Epithelial cell of prostate (primary cell): ENCODE measurements around the gene AK1.
"Not testable (repeated sequence)": the region's sequence is repeated elsewhere in the genome, so short reads cannot be mapped to it uniquely, and the experiment has no call there.

Experiments used
- DNase-seq: peaks from one replicate; pipeline ENCODE4 v3.0.0-alpha.2; 2011; ENCODE audit warnings: low read depth, low spot score
- H3K27ac ChIP-seq: fragments of 450-650 bp; 2 replicates; pipeline ENCODE4 v1.5.1; 2017; ENCODE audit warnings: mild to moderate bottlenecking

Gene AK1

DNA sequence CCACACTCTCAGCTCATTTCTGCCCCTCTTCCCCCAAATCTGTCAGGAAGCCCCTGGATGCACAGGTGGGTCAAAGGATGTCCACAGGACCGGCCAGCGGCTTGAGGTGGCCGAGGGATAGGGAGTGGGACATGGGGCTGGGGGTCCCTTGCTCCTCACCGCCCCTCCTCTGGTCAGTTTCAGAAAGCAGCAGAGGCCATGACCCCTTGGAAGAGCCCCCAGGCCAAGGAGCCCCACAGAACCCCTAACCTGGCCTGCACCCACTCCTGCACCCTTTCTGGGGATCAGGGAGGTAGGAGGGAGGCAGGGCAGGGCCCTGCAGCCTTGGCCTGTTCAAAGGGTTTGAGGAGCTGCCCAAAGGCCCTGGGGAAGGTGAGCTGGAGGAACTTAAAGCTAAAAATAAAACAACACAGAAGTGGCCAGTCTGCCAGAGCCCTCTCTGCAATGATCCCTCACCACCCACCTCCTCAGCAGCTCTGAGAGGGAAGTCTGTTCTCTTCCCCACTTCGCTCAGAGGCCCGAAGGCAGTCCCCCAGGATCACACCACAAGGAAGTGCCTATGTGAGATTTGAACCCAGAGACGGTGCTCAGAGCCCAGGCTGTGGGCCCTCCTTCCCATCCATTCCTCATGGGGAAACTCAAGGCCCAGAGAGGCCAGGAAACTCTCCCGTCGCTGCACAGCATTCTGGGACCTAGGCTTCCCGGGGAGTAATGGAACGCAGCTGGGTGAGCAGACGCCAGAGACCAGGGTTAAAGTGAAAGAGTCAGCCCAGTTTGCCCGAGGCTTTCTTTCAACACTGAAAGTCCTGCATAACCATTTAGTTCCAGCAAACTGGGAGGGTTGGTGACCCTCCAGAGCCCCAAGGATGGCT, 23.9 kb downstream of the AK1 start:
- no peak for DNase-seq
- H3K27ac ChIP-seq = no peak overlapping the region

DNA sequence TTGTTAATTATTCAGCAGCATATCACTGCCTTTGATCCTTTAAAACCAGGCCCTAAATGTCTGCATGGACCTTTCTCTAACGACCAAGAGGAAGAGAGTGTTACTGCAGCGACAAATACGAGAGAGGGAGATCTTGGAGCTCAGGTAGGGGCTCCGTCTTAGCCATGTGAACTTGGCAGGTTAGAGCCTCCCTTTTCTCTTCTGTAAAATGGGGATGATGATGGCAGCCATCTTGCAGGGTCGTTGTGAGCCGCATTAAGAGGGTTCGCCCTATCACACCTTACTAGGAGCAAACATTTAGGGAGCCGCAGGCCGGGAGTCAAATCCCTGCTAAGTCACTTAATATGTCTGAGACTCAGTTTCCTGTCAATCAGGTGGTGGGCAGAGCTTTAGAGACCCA, 24.6 kb downstream of the AK1 start:
- H3K27ac ChIP-seq = no peak overlapping the region
- no peak for DNase-seq

DNA sequence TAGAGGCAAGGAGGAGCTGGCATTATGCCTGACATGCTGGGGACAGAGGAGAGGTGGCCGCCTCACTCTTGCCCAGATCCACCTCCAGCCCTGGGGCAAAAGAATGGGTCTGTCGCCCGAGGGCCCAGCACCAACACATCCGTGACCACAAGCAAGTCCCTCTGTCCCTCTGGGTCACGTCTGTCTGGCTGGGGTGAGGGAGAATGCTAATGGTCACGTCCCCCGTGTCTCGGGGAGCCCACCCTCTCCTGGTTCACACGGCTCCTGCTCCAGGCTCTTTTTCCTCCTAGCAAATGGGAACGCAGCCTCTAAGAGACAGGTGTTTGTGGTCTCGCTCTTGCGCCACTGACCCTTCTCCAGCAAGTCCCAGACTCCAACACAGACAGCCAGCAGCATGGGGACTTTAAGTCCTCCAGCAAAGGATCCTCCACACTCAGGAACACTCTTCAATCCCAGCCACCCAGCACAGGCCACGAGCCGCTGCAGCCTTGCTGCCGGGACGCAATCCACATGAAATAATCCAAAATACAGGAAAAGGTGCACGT, 27.1 kb downstream of the AK1 start:
- DNase-seq = no peak
- H3K27ac ChIP-seq = no peak overlapping the region

DNA sequence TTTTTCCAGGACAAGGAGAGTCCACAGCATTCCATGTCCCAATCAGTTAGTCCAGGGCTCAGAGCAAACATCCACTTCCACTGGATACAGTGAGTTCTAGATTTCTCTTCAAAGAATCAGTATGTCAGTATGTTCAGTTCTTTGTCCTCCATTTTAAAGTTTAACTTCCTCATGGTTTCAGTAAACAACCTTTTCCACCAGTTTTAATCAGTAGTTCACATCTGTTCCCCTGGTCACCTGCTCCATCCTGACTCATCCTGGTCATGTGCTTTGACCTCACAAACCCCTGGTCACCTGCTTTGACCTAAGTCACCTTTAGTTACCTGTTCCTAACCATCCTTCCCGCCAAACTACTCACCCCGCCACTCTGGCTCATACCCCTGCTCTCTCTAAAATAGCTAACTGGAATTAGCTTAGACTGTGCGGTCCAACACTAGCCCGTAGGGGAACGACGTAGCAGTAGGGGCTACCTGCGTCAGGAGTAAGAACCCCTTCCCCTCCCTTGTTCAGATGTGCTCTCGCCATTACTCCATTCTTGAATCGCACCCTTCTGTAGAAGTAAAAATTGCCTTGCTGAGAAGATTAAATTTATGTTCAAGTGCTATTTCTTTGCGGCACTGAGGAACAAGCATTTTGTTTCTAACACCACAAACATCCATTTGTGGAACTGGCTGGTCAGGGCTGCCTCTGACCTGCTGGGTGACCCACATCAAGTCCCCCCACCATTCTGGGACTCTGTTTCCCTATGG, 28.5 kb downstream of the AK1 start:
- H3K27ac ChIP-seq = no peak overlapping the region
- DNase-seq = no peak

DNA sequence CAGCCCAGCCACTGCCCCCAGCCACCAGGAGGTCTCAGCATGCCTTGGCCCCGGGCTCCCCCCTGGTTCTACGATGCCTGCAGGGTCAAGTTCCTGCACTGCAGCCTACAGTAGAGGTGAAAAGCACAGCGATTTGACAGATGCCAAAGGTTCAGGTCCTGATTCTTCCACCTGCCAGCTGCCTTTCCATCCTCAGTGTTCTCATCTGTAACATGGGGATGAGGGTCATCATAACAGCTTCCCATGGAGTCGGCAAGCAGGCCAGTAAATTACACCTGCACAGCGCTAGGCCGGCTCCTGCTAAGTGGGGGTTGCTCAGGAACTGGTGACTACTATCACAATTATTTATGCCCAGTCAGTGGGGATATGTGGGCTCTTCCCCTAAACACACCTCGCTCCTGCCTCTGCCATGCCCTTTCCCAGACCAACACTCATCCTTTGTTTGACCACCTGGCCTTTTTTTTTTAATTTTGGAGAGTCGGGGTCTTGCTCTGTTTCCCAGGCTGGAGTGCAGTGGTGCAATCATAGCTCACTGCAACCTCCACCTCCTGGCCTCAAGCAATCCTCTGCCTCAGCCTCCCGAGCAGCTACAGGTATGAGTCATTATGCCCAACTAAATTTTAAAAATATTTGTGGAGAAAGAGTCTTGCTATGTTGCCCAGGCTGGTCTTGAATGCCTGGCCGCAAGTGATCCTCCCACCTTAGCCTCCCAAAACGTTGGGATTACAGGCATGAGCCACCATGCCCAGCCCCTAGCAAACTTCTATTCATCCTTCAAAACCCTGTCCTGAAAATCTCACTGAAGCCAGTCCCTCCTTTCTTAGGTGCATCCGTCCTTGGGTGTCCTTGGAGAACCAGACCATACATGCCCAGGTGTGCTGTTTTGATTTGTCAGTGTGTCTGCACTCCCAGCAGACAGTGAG, 29.4 kb downstream of the AK1 start:
- H3K27ac ChIP-seq = no peak overlapping the region
- DNase-seq = no peak

DNA sequence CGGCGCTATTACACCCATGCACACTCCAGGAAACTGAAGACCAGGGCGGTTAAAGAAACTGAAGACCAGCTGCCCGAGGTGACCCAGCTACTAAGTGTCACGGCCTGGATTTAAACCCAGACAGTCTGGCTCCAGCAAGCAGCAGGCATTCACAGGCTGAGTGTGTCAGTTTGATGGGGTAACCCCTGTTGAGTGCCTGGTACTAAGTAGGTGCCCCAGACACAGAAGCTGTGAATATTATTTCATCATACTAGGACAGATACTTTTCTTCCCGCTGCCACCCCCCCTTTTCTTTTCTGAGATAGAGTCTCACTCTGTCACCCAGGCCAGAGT, 30.3 kb downstream of the AK1 start:
- DNase-seq = no peak
- H3K27ac ChIP-seq = no peak overlapping the region

DNA sequence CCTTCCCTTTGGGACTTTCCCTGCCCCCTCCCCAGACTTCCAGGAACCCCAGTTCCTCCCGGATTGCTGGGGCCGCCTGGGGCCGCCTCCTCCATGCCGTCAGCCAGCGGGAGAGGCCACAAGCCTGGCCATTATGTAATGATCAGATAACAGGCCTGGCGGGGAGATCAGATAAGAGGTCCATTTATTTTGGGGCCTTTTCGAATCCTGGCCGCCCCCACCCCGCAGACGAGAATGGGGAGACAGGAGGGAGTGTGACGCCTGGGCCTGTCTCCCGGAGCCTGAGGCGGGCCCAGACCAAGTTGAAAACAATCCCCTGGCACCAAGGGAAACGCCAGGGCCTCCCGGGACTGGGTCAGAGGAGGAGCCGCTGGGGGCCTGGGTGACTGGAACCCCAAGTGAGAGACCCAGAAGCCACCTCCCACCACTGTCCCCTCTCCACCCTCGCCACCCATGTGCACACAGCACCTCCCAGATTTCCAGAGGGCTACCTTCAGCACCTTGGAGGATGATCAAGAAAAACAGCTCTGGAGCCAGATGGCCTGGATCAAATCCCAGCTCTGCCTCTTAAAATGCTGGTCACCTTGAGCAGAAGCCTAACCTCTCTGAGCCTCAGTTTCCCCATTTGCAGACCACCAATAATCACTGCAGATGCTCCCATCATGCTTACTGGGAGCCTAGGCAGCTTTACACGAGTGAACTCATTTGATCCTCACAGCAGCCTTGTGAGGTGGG, 30.9 kb downstream of the AK1 start:
- no peak for DNase-seq
- no peak overlapping the region for H3K27ac ChIP-seq

DNA sequence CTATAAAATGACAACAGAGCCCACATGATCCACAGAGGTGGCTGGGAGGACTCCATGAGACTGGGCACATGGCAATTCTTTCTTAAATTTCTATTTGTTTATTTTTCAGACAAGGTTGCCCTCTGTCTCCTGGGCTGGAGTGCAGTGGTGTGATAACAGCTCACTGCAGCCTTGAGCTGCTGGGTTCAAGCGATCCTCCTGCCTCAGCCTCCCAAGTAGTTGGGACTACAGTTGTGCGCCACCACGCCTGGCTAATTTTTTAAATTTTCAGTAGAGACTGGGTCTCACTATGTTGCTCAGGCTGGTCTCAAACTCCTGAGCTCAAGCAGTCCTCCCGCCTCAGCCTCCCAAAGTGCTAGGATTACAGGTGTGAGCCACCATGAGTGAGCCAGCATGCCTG, 31.9 kb downstream of the AK1 start:
- H3K27ac ChIP-seq = not testable (repeated sequence)

DNA sequence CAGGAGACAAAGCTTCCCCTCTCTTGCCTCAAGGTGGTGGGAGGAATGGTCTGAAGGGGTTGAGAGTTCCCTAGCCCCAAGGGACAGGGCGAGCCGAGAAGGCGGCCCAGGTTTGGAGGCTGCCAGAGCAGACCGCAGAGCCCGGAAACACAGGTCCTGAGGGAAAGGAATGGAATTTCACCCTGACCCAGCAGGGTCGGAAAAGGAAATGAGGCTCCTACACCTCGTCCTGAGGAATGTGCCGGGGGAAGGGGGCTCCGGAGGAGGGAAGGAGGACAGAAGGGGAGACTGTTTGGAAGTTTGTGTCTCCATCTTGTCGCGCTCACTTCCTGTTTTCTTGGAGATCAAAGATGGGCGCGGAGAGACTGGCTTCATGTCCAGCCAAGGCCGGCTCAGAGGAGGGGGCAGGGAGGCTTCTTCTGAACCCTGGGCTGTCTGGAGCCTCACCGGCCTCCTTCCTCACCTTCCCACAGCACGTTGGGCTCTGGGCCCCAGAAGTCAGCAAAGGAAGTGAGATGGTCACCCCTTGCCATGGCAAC, 32.6 kb downstream of the AK1 start:
- no peak overlapping the region for H3K27ac ChIP-seq
- no peak for DNase-seq

More for the DNA sequence above, 31.9 kb downstream of the AK1 start:
- DNase-seq = not testable (repeated sequence)

DNA sequence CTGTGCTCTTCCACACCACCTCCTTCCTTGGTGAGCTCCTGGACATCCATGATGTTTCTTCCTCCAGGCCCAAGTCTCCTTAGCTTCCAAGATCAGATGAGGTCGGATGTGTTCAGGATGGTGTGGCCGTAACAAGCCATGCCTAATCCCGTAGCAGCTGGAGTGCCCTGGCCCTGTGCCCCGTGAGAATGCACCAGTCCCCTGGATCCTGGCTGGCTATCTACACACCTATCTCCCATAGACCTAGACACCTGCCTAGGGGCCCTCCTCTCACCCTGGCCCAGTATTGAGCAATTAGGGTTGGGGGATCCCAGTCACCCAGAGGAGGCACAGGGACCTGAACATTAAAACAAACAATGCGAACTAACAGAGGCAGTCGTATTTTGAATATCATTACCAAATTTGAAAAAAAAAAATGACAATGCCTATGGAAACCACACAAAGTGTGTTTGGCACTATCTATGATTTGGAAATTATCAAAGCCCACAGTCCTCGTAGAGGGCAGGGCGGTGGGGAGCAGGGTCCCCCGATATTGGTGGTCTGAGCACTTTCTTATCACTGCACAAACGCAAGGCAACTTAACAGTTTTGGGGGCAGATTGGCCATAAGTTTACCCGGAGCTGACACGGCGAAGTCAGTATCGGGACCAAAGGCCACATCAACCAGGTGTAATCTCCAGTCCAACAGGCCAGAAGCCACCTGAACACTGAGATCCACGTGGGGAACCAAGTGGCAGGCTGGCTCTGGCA, 36.2 kb downstream of the AK1 start:
- no peak for DNase-seq
- no peak overlapping the region for H3K27ac ChIP-seq

DNA sequence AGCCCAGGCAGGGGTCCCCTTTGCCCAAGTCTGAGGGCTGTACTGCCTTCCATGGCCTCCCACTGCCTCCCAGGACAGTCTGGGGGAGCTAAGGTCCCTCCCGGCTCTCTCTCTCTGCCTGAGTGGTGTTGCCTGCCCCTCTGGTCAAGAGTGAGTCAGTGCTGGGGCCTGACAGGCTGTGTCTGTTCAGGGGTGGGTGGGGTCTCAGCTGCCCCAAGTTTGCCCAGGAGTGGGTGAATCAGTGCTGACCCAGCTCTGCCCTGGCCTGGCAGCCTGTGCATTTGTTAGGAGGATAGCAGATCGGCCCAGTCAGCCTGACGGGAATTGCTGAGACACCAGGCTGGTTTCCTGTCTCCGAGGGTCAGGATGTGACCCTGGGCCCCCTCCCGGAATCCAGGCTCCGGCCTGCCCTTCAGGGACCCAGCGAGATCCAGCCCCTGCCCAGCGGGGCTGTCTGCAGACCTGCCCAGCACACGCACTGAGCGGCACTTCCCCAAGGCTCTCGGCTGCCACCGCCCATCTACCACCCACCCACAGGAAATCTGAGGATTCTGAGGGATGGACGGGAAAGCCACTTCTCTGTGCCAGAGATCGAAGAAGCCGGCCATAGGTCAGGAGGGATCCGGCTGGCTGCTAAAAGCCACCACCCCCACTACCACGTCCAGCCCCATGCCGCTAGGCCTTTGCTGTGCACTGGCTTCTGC, 38.9 kb downstream of the AK1 start:
- no peak for DNase-seq
- no peak overlapping the region for H3K27ac ChIP-seq

DNA sequence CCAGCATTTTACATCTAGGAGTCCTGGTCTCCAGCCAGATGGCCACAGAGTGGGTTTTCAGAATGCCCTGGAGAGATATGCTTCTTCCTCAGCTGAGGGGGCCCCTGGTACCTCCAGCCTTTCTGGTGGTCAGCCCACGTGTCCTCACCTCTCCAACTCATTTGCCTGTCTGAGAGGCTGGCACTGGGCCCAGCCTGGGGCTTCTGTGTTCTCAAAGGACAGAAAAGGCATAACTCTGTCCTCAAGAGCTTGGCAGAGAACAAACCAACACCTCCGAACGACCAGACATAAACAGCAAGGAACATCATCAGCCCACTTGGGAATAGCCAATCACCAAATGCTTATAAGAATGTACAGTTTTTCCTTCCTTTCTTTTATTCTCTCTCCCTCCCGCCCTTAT, 40.1 kb downstream of the AK1 start:
- H3K27ac ChIP-seq = no peak overlapping the region
- no peak for DNase-seq

DNA sequence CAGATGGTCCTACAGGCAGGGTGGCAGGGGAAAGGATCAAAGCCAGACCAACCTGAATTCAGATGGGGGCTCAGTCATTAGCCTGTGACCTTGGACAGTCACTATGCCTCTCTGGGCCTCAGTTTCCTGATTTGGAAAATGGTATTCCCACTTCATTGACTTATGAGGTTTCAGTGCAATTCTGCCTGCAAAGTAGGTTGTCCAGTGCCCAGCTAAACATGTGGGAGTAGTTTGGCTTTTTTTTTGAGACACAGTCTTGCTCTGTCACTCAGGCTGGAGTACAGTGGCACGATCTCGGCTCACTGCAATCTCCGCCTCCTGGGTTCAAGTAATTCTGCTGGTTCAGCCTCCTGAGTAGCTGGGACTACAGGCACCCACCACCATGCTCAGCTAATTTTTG, 40.9 kb downstream of the AK1 start:
- DNase-seq, H3K27ac ChIP-seq: not testable (repeated sequence)

DNA sequence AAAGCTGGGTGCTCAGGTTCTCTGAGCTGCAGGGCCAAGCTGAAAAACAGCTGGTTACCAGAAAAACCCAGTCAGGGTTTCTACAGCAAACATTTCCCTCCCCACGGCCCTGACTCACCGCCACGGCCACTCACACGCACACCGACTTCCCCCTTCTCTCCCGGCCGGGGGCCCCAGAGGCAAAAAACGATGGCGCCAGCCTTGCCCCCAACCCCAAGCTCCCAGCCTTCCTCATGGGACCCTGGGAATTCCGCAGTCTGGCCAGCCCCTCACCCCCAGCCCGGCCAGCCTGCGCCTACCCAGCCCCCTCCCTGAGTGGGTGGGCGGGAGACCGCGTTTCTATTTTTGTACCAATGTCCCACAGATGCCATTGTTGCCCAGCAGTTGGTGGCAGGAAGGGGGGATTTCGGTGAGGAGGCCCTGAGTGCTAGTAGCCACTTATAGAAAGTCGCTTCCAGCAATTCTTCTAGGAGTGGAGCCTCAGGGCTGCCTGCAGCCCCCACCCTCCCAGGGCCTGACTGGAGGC, 41.4 kb downstream of the AK1 start:
- no peak overlapping the region for H3K27ac ChIP-seq
- no peak for DNase-seq

DNA sequence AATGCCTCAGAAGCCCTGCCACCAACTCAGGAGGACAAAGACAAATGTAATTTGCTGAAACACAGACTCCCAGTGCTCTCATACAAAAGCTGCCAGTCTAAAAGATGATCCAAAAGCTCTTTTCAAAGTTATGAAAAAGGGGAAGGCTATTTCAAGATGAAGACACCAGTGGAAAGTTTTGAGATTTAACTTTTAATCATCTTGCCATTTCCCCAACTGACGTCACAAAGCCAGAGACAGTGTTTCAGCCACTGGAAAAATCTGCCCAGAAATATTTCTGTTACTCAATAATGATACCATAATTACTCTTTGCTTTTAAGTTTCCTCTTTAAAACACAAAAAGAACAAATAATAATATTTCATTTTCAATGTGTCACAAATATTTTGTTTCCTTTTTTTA, 43.9 kb downstream of the AK1 start:
- H3K27ac ChIP-seq = no peak overlapping the region
- DNase-seq = no peak

DNA sequence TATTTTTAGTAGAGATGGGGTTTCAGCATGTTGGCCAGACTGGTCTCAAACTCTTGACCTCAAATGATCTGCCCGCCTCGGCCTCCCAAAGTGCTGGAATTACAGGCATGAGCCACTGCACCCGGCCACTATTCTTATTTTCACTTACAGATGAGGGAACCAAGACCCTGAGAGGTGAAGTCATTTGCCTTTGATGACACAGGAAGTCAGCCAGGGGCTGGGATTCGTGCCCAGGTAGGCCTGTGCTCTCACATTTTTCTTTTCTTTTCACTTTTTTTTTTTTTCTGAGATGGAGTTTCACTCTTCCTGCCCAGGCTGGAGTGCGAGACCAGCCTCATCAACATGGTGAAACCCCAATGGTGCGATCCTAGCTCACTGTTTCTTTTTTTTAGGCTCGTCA, 45.2 kb downstream of the AK1 start:
- DNase-seq = no peak
- H3K27ac ChIP-seq = no peak overlapping the region

DNA sequence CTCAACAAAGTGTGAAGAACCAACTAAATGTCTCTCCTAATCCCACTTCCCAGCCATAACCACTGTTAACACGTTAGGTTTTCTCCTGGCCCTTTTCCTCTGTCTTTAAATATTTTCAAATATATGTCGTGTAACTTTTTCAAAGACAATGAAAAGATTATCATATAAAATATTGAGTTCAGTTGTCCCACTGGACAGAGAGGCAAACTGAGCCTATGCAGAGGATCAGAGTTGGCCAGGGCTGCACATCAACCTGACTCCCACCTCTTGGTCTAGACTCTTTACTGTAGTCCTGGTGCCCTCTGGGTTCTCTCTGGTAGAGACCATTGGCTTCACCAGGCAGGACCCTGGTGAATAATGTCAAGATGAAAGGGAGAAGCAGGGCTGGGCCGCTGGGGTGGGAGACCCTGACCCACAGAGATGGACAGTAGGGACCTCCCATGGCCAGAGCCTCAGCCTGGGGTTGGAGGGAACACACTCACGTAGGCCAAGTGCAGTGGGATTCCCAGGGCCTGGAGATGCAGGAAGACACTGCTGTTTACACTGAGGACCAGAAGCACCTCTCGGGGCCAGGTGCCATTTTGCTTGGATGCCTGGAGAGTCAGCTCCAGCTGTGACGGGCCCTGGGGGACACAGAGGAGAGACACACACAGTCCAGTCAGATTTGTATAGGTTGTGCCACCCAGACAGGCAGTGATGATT, 48.1 kb downstream of the AK1 start:
- H3K27ac ChIP-seq = no peak overlapping the region
- no peak for DNase-seq
